ENCODE results near the gene GYS1.

- TF ChIP-seq CTCF (IDR thresholded peaks at IDR 0.05) (no peak), POLR2A (IDR thresholded peaks at IDR 0.05) (no peak)
These were observed 31.5 kb downstream of the GYS1 start for GRCh38 chr19:48961673-48962028.
